ENCODE data around the gene SLC6A6. TPM values are rescaled to one million over a fixed set of nuclear protein-coding genes. Genes with fewer than 3 reads are reported as not detected.

SLC6A6 gene
- total RNA-seq = 100 to 1,000 TPM in 1 of 2 donors, 10 to 100 TPM in 1; 32.2 to 134 TPM
- 10 to 100 TPM; 14.0 to 20.8 (median 19.9) TPM for polyA plus RNA-seq (ENCODE audit: insufficient read length in 6 of 6)
- long read RNA-seq, donor 1 = 0 reads
- long read RNA-seq, donor 2, full-length matches to known transcripts = 1 of 1 reads
- long read RNA-seq, donor 2, partial matches to known transcripts = 0 of 1 reads
- long read RNA-seq, donor 2, other reads (novel, unspliced or antisense) = 0 of 1 reads
- long read RNA-seq, donor 3 = 0 reads
- long read RNA-seq, donor 4, full-length matches to known transcripts = 4 of 9 reads
- long read RNA-seq, donor 4, partial matches to known transcripts = 1 of 9 reads
- long read RNA-seq, donor 4, other reads (novel, unspliced or antisense) = 4 of 9 reads
- long read RNA-seq, donor 5, full-length matches to known transcripts = 2 of 2 reads
- long read RNA-seq, donor 5, partial matches to known transcripts = 0 of 2 reads
- long read RNA-seq, donor 5, other reads (novel, unspliced or antisense) = 0 of 2 reads
- long read RNA-seq, donor 6, partial matches to known transcripts = 0 of 1 reads
- long read RNA-seq, donor 6, other reads (novel, unspliced or antisense) = 0 of 1 reads
- long read RNA-seq, donor 7, full-length matches to known transcripts = 2 of 2 reads
- long read RNA-seq, donor 7, partial matches to known transcripts = 0 of 2 reads
- long read RNA-seq, donor 7, other reads (novel, unspliced or antisense) = 0 of 2 reads
- long read RNA-seq, donor 8 = 0 reads
- long read RNA-seq, donor 9 = 0 reads
- long read RNA-seq, donor 10, full-length matches to known transcripts = 6 of 15 reads
- long read RNA-seq, donor 10, partial matches to known transcripts = 4 of 15 reads
- long read RNA-seq, donor 10, other reads (novel, unspliced or antisense) = 5 of 15 reads
- long read RNA-seq, donor 11, full-length matches to known transcripts = 2 of 2 reads
- long read RNA-seq, donor 11, partial matches to known transcripts = 0 of 2 reads
- long read RNA-seq, donor 11, other reads (novel, unspliced or antisense) = 0 of 2 reads
- long read RNA-seq, donor 12 = 0 reads

GRCh38 chr3:14402304-14402811 is at the start of gene SLC6A6:
SLC6A6 (plus strand) TSS chr3:14402606; CDS start chr3:14443635, 41,029 bp downstream.
- Histone ChIP-seq H3K36me3 (peaks cover 0 to 6% of the 10 kb centered on the region in 2 donors), H3K4me1 (peaks cover 28 to 79% of the 10 kb centered on the region in 2 donors), H3K27me3 (no peaks in the 10 kb centered on the region), H3K9me3 (no peaks in the 10 kb centered on the region), H3K27ac (peak within 1 kb of the TSS; percentile 90 to 97), H3K4me3 (peak within 1 kb of the TSS; percentile 80 to 90)
- DNase-seq = peak; percentile 87 to 99 (median 94)
- peak; percentile 85 for ATAC-seq
- peak in 1 of 2 donors; percentile 37 for TF ChIP-seq CTCF (IDR thresholded peaks at IDR 0.05)
- intact Hi-C loops (cut with DNase I) = no loop called here

GRCh38 chr3:14353502-14353901 is 48.9 kb upstream of the SLC6A6 start:
- H3K4me3 ChIP-seq = no peak overlapping the region
- H3K27me3 ChIP-seq = no peaks in the 10 kb centered on the region
- DNase-seq (no peak), ATAC-seq (no peak)
- H3K36me3 ChIP-seq = no peaks in the 10 kb centered on the region
- TF ChIP-seq CTCF (IDR thresholded peaks at IDR 0.05) = no peak
- intact Hi-C loops (cut with DNase I) = no loop called here
- no peaks in the 10 kb centered on the region for H3K9me3 ChIP-seq
- H3K4me1 ChIP-seq = no peaks in the 10 kb centered on the region
- no peak overlapping the region for H3K27ac ChIP-seq

- Histone ChIP-seq H3K4me3 (no peak overlapping the region), H3K9me3 (no peaks in the 10 kb centered on the region), H3K27me3 (peaks cover 0 to 14% of the 10 kb centered on the region in 2 donors), H3K36me3 (no peaks in the 10 kb centered on the region), H3K27ac (no peak overlapping the region), H3K4me1 (no peaks in the 10 kb centered on the region)
- TF ChIP-seq CTCF (IDR thresholded peaks at IDR 0.05) = no peak
- ATAC-seq (no peak), DNase-seq (no peak)
- intact Hi-C loops (cut with DNase I) = no loop called here
Observed at GRCh38 chr3:14357463-14357862, 44.9 kb upstream of the SLC6A6 start.

GRCh38 chr3:14358426-14359211 is 43.8 kb upstream of the SLC6A6 start:
- H3K36me3 ChIP-seq = no peaks in the 10 kb centered on the region
- no peak for TF ChIP-seq CTCF (IDR thresholded peaks at IDR 0.05)
- H3K27ac ChIP-seq = peak overlapping the region in 1 of 2 donors; percentile 0
- DNase-seq (peak in 3 of 4 donors; percentile 63 to 73 (median 72)), ATAC-seq (peak; percentile 68)
- no peak overlapping the region for H3K4me3 ChIP-seq
- H3K9me3 ChIP-seq = no peaks in the 10 kb centered on the region
- peaks cover 0 to 14% of the 10 kb centered on the region in 2 donors for H3K27me3 ChIP-seq
- peaks cover 0 to 2% of the 10 kb centered on the region in 2 donors for H3K4me1 ChIP-seq
- intact Hi-C loops (cut with DNase I) = no loop called here
